ENCODE data around the gene KISS1R. TPM values are rescaled to one million over a fixed set of nuclear protein-coding genes. Genes with fewer than 3 reads are reported as not detected.
A peak's percentile ranks its signal among the peaks of the same experiment; 100 is the strongest.

KISS1R gene
- total RNA-seq, 1 experiment from 2014 or later = not detected

GRCh38 chr19:948842-949496, 31.8 kb downstream of the KISS1R start:
- H3K27ac Mint-ChIP-seq (ENCODE audit: unreplicated experiment) = no peak overlapping the region
- no peak for DNase-seq
- peaks cover 9% of the 10 kb centered on the region for H3K36me3 Mint-ChIP-seq (ENCODE audit: insufficient read depth, unreplicated experiment)
- BruUV-seq (replicated peaks) = no TSS peak
- peaks cover 9% of the 10 kb centered on the region for H3K4me1 Mint-ChIP-seq (ENCODE audit: low read depth, unreplicated experiment)
- intact Hi-C loops (cut with micrococcal nuclease; ENCODE audit: unreplicated experiment) = no loop called here
- TF ChIP-seq CTCF (IDR thresholded peaks at IDR 0.05; ENCODE audit: unreplicated experiment) = no peak
- no peaks in the 10 kb centered on the region for H3K9me3 Mint-ChIP-seq (ENCODE audit: low read depth, unreplicated experiment)
- H3K27me3 Mint-ChIP-seq (ENCODE audit: unreplicated experiment) = peaks cover 25% of the 10 kb centered on the region
- no peak overlapping the region for H3K4me3 Mint-ChIP-seq (ENCODE audit: low read depth, unreplicated experiment)
- CTCF ChIA-PET = no interaction called here

- BruUV-seq (replicated peaks) = no TSS peak
- peaks cover 15% of the 10 kb centered on the region for H3K27me3 Mint-ChIP-seq (ENCODE audit: unreplicated experiment)
- CTCF ChIA-PET = no interaction called here
- no peak overlapping the region for H3K27ac Mint-ChIP-seq (ENCODE audit: unreplicated experiment)
- DNase-seq = no peak
- intact Hi-C loops (cut with micrococcal nuclease; ENCODE audit: unreplicated experiment) = no loop called here
- no peak for TF ChIP-seq CTCF (IDR thresholded peaks at IDR 0.05; ENCODE audit: unreplicated experiment)
- H3K4me3 Mint-ChIP-seq (ENCODE audit: low read depth, unreplicated experiment) = no peak overlapping the region
- H3K9me3 Mint-ChIP-seq (ENCODE audit: low read depth, unreplicated experiment) = no peaks in the 10 kb centered on the region
- no peaks in the 10 kb centered on the region for H3K4me1 Mint-ChIP-seq (ENCODE audit: low read depth, unreplicated experiment)
- peaks cover 8% of the 10 kb centered on the region for H3K36me3 Mint-ChIP-seq (ENCODE audit: insufficient read depth, unreplicated experiment)
Measured at GRCh38 chr19:950352-951066, 33.4 kb downstream of the KISS1R start.

- TF ChIP-seq CTCF (IDR thresholded peaks at IDR 0.05; ENCODE audit: unreplicated experiment) = no peak
- CTCF ChIA-PET = no interaction called here
- Mint-ChIP-seq H3K9me3 (ENCODE audit: low read depth, unreplicated experiment) (no peaks in the 10 kb centered on the region), H3K4me3 (ENCODE audit: low read depth, unreplicated experiment) (no peak overlapping the region), H3K27ac (ENCODE audit: unreplicated experiment) (no peak overlapping the region), H3K36me3 (ENCODE audit: insufficient read depth, unreplicated experiment) (peaks cover 5% of the 10 kb centered on the region), H3K27me3 (ENCODE audit: unreplicated experiment) (peaks cover 13% of the 10 kb centered on the region), H3K4me1 (ENCODE audit: low read depth, unreplicated experiment) (no peaks in the 10 kb centered on the region)
- intact Hi-C loops (cut with micrococcal nuclease; ENCODE audit: unreplicated experiment) = no loop called here
- DNase-seq = no peak
- BruUV-seq (replicated peaks) = no TSS peak
Measured at GRCh38 chr19:952049-952679, 35.0 kb downstream of the KISS1R start.

GRCh38 chr19:952680-953444, 35.7 kb downstream of the KISS1R start:
- no peak overlapping the region for H3K27ac Mint-ChIP-seq (ENCODE audit: unreplicated experiment)
- intact Hi-C loops (cut with micrococcal nuclease; ENCODE audit: unreplicated experiment) = no loop called here
- TF ChIP-seq CTCF (IDR thresholded peaks at IDR 0.05; ENCODE audit: unreplicated experiment) = no peak
- CTCF ChIA-PET = no interaction called here
- peaks cover 5% of the 10 kb centered on the region for H3K36me3 Mint-ChIP-seq (ENCODE audit: insufficient read depth, unreplicated experiment)
- no TSS peak for BruUV-seq (replicated peaks)
- no peaks in the 10 kb centered on the region for H3K9me3 Mint-ChIP-seq (ENCODE audit: low read depth, unreplicated experiment)
- H3K4me3 Mint-ChIP-seq (ENCODE audit: low read depth, unreplicated experiment) = peak overlapping the region; percentile 39
- H3K27me3 Mint-ChIP-seq (ENCODE audit: unreplicated experiment) = peaks cover 13% of the 10 kb centered on the region
- DNase-seq = peak; percentile 44
- H3K4me1 Mint-ChIP-seq (ENCODE audit: low read depth, unreplicated experiment) = no peaks in the 10 kb centered on the region

Measured in Calu3 (cell line).